ENCODE data around the gene ASIC4. TPM values are rescaled to one million over a fixed set of nuclear protein-coding genes. Genes with fewer than 3 reads are reported as not detected.

ASIC4 gene
- total RNA-seq, 4 donors from 2014 or later, result not detected

DNA sequence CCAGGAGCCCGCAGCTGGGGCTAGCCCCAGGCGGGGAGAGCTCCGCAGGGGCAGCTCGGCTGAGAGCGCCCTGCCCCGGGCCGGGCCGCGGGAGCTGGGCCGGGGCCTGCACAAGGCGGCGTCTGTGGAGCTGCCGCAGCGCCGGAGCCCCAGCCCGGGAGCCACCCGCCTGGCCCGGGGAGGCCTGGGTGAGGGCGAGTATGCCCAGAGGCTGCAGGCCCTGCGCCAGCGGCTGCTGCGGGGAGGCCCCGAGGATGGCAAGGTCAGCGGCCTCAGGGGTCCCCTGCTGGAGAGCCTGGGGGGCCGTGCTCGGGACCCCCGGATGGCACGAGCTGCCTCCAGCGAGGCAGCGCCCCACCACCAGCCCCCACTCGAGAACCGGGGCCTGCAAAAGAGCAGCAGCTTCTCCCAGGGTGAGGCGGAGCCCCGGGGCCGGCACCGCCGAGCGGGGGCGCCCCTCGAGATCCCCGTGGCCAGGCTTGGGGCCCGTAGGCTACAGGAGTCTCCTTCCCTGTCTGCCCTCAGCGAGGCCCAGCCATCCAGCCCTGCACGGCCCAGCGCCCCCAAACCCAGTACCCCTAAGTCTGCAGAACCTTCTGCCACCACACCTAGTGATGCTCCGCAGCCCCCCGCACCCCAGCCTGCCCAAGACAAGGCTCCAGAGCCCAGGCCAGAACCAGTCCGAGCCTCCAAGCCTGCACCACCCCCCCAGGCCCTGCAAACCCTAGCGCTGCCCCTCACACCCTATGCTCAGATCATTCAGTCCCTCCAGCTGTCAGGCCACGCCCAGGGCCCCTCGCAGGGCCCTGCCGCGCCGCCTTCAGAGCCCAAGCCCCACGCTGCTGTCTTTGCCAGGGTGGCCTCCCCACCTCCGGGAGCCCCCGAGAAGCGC is 30.6 kb upstream of the ASIC4 start:
- no peak for TF ChIP-seq CTCF (IDR thresholded peaks at IDR 0.05; ENCODE audit: low read depth)

DNA sequence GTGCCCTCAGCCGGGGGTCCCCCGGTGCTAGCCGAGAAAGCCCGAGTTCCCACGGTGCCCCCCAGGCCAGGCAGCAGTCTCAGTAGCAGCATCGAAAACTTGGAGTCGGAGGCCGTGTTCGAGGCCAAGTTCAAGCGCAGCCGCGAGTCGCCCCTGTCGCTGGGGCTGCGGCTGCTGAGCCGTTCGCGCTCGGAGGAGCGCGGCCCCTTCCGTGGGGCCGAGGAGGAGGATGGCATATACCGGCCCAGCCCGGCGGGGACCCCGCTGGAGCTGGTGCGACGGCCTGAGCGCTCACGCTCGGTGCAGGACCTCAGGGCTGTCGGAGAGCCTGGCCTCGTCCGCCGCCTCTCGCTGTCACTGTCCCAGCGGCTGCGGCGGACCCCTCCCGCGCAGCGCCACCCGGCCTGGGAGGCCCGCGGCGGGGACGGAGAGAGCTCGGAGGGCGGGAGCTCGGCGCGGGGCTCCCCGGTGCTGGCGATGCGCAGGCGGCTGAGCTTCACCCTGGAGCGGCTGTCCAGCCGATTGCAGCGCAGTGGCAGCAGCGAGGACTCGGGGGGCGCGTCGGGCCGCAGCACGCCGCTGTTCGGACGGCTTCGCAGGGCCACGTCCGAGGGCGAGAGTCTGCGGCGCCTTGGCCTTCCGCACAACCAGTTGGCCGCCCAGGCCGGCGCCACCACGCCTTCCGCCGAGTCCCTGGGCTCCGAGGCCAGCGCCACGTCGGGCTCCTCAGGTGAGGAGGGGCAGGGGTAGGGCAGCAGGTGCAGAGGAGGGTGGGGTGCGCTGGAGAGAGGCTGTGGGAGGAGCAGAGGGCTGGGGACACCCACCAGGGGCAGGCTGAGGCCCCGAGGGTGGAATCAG is 29.7 kb upstream of the ASIC4 start:
- no peak for TF ChIP-seq CTCF (IDR thresholded peaks at IDR 0.05; ENCODE audit: low read depth)

DNA sequence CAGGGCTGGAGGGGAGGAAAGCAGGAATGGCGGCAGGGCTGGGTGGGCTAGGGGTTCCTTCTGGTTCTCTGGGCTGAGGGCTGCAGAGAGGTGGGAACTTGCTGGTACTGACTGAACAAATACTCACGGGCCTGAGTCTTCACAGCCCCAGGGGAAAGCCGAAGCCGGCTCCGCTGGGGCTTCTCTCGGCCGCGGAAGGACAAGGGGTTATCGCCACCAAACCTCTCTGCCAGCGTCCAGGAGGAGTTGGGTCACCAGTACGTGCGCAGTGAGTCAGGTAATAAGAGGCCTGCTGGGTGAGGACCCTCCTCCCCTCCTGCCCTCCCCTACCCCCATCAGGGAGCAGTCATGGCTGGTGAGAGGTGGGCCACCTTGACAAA is 29.1 kb upstream of the ASIC4 start:
- no peak for TF ChIP-seq CTCF (IDR thresholded peaks at IDR 0.05; ENCODE audit: low read depth)

DNA sequence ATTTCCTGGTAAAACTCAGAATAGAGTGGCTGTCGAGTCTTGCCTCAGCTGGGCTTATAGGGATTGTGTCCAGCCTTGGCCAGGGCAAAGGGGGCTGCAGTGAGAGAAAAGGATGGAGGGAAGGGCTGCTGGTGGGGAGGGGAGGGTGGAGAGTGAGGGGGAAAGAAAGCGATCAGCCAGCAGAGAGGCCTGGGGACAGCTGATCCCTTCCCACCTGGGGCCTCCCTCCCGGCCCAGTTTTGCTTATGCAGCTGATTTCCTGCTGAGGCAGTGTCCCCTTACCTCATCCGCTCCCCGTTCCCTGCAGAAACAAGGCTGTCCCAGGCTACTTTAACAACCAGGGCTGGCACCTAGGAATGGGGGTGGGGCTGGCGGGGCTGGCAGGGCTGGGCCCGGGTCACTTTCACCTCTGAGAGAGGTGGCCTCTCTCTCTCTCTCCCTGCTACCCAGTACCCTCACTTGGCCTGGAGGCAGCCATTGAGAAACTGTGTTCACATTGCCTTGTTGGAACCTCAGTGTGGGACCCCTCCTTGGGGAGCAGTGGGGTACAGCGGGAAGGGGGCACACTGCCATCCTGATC is 27.8 kb upstream of the ASIC4 start:
- TF ChIP-seq CTCF (IDR thresholded peaks at IDR 0.05; ENCODE audit: low read depth), result no peak

GRCh38 chr2:219488149-219488843 is 26.0 kb upstream of the ASIC4 start:
- TF ChIP-seq CTCF (IDR thresholded peaks at IDR 0.05; ENCODE audit: low read depth), result no peak

- no peak for TF ChIP-seq CTCF (IDR thresholded peaks at IDR 0.05; ENCODE audit: low read depth)
Observed at GRCh38 chr2:219488844-219489194, 25.5 kb upstream of the ASIC4 start.
